Endothelial cell of umbilical vein (primary cell): Measurements from ENCODE around the gene B3GALT5. TPM values are rescaled to one million over a fixed set of nuclear protein-coding genes. Genes with fewer than 3 reads are reported as not detected.

ENCODE experiments used
- BruUV-seq: library from RNA; stranded (reverse); fragments of 400-500 nt; replicated peaks from 2 replicates; lab custom pipeline; 2021; lab: Mats Ljungman, UMichigan
- CTCF ChIA-PET: fragments of 300-600, 350-600 bp; sonication (Branson Sonifier 250); formaldehyde crosslinking; loops from one replicate; lab custom pipeline; 2021; ENCODE audit warnings: antibody characterized with exemption, inconsistent platforms; lab: Charles Lee
- POLR2A ChIA-PET: fragments of 300-600, 350-600 bp; sonication (Branson Sonifier 250); formaldehyde crosslinking; loops from one replicate; lab custom pipeline; 2021; ENCODE audit warnings: antibody characterized with exemption, inconsistent platforms; lab: Charles Lee
- DNase-seq: peaks from one replicate; pipeline ENCODE4 v3.0.0-alpha.2; 2011; ENCODE audit warnings: low read depth, low spot score
- FAIRE-seq: peaks from 2 replicates; lab custom pipeline; 2011; peaks lifted over from hg19 to GRCh38; lab: Jason Lieb, UNC
- H2AFZ ChIP-seq: 2 replicates; pipeline ENCODE4 v1.6.0; 2012; ENCODE audit warnings: low read depth, low read length, control low read depth, inconsistent platforms
- H3K27ac ChIP-seq: 2 replicates; pipeline ENCODE4 v1.5.1; 2011; ENCODE audit warnings: low read depth, mild to moderate bottlenecking, control low read depth, low read length, moderate library complexity; ENCODE audit not compliant: insufficient read depth
- H3K27me3 ChIP-seq, 2 experiments: 2 replicates each; pipeline versions ENCODE4 v1.6.0 to v1.6.1; 2011; ENCODE audit warnings: low read length in 2 of 2, mixed read lengths in 1 of 2; ENCODE audit not compliant: control insufficient read depth in 2 of 2, insufficient read depth in 2 of 2
- H3K36me3 ChIP-seq, 2 experiments: 2 replicates in 1 of 2; 3 replicates in 1 of 2; pipeline ENCODE4 v1.5.1; 2011; ENCODE audit warnings: low read length in 2 of 2, mild to moderate bottlenecking in 1 of 2, moderate library complexity in 1 of 2; ENCODE audit not compliant: control insufficient read depth in 2 of 2, insufficient read depth in 2 of 2; ENCODE audit errors: extremely low read depth in 1 of 2
- H3K4me1 ChIP-seq: 3 replicates; pipeline ENCODE4 v1.5.1; 2011; ENCODE audit warnings: mild to moderate bottlenecking, low read length; ENCODE audit not compliant: control insufficient read depth, insufficient read depth; ENCODE audit errors: extremely low read depth
- H3K4me2 ChIP-seq: 2 replicates; pipeline ENCODE4 v1.6.1; 2011; ENCODE audit warnings: low read length, control low read depth, mixed read lengths; ENCODE audit not compliant: insufficient read depth
- H3K4me3 ChIP-seq, 3 experiments: fragments of 200-600 bp in 1 of 3; sonication (generic), shearing (Covaris generic) in 1 of 3; replicated peaks in 1 of 3; 2 replicates each; pipeline ENCODE4 v1.5.1; 2011 to 2016; ENCODE audit warnings: control low read depth in 3 of 3, low read length in 3 of 3, mild to moderate bottlenecking in 2 of 3, inconsistent platforms in 1 of 3, low read depth in 1 of 3, moderate library complexity in 1 of 3; ENCODE audit not compliant: insufficient read depth in 1 of 3
- H3K79me2 ChIP-seq: 2 replicates; pipeline ENCODE4 v1.6.0; 2012; ENCODE audit warnings: low read length, inconsistent platforms; ENCODE audit not compliant: control insufficient read depth, insufficient read depth
- H3K9ac ChIP-seq: replicated peaks from 2 replicates; pipeline ENCODE3; 2011; ENCODE audit warnings: low read length, control low read depth; ENCODE audit not compliant: insufficient read depth; ENCODE audit errors: extremely low read depth
- H3K9me1 ChIP-seq: replicated peaks from 3 replicates; pipeline ENCODE4 v1.6.0; 2011; ENCODE audit warnings: mild to moderate bottlenecking, low read length; ENCODE audit not compliant: control insufficient read depth, insufficient read depth; ENCODE audit errors: extremely low read depth
- H3K9me3 ChIP-seq: replicated peaks from 2 replicates; pipeline ENCODE4 v1.5.1; 2012; ENCODE audit warnings: low read length, inconsistent platforms; ENCODE audit not compliant: control insufficient read depth, insufficient read depth
- H4K20me1 ChIP-seq: replicated peaks from 2 replicates; pipeline ENCODE3; 2011; ENCODE audit warnings: mild to moderate bottlenecking, low read length; ENCODE audit not compliant: control insufficient read depth, insufficient read depth; ENCODE audit errors: extremely low read depth
- EZH2 ChIP-seq: IDR thresholded peaks from 2 replicates; pipeline ENCODE4 v1.6.1; 2012; ENCODE audit warnings: borderline replicate concordance, low read depth, mild to moderate bottlenecking, moderate library complexity, low read length, inconsistent platforms; ENCODE audit not compliant: severe bottlenecking
- FOS ChIP-seq: IDR thresholded peaks from 2 replicates; pipeline ENCODE4 v1.6.1; 2011; ENCODE audit warnings: mild to moderate bottlenecking, low read length, moderate library complexity, borderline replicate concordance; ENCODE audit not compliant: insufficient read depth
- GATA2 ChIP-seq: IDR thresholded peaks from 2 replicates; pipeline ENCODE4 v1.7.0; 2011; ENCODE audit warnings: low read depth, mild to moderate bottlenecking, moderate library complexity, mixed read lengths, low read length; ENCODE audit not compliant: insufficient read length, insufficient read depth
- JUN ChIP-seq: IDR thresholded peaks from 2 replicates; pipeline ENCODE4 v1.6.1; 2011; ENCODE audit warnings: borderline replicate concordance, low read depth; ENCODE audit not compliant: insufficient read length, insufficient read depth
- MYC ChIP-seq: IDR thresholded peaks from one replicate; pipeline ENCODE4 v1.6.1; 2011; ENCODE audit warnings: mild to moderate bottlenecking, low read depth, low read length
- POLR2A ChIP-seq: IDR thresholded peaks from 2 replicates; pipeline ENCODE4 v1.6.1; 2012; ENCODE audit warnings: low read depth, mild to moderate bottlenecking, control low read depth, low read length
- POLR2AphosphoS5 ChIP-seq: IDR thresholded peaks from 2 replicates; pipeline ENCODE4 v1.6.1; 2012; ENCODE audit warnings: low read depth, mild to moderate bottlenecking, control low read depth, low read length, moderate library complexity; ENCODE audit not compliant: insufficient read depth
- dilution Hi-C: fragments of 300-500 bp; cut with MboI; formaldehyde crosslinking; loops from one replicate; pipeline ENCODE4 v1.15.0; 2019; ENCODE audit warnings: low sequenced_read_pairs; ENCODE audit not compliant: extremely low pct_ligation_motif_present
- intact Hi-C: fragments of 100-400 bp; cut with micrococcal nuclease; formaldehyde crosslinking; loops from one replicate; pipeline ENCODE4 v1.10.0; 2022
- polyA plus RNA-seq, 4 experiments: library from polyadenylated mRNA; depleted of rRNA in 3 of 4; stranded (reverse) in 3 of 4; unstranded in 1 of 4; fragments of >200 nt; gene quantifications; 2 replicates each; pipeline versions ENCODE4 v1.2.1 to v1.2.3, GENCODE V29; 2011 to 2012; ENCODE audit warnings: missing spikeins in 1 of 4
- total RNA-seq: library from RNA; stranded (reverse); gene quantifications from 2 replicates; pipeline ENCODE4 v1.2.3, GENCODE V29; 2021
- TF ChIP-seq, protein P1 (sequence below), 2 donors: IDR thresholded peaks; 1 replicate in 1 of 2; 2 replicates in 1 of 2; pipeline ENCODE4 v1.5.1; 2011; ENCODE audit warnings: low read length in 2 of 2, mild to moderate bottlenecking in 2 of 2, moderate library complexity in 2 of 2, control low read depth in 1 of 2, inconsistent platforms in 1 of 2, low read depth in 1 of 2; ENCODE audit not compliant: insufficient read depth in 1 of 2; ENCODE audit errors: extremely low read depth in 1 of 2
- TF ChIP-seq, protein P2 (sequence below): IDR thresholded peaks from 2 replicates; pipeline ENCODE4 v1.6.1; 2011; ENCODE audit not compliant: insufficient read depth, insufficient read length

The B3GALT5 gene
- total and polyA plus RNA-seq, 2 donors (not counting 3 experiments of a cell fraction or from before 2014, with no cell fraction given) = 0.04 TPM; not detected in 1

GRCh38 chr21:39640754-39641153 lies 28.0 kb downstream of the B3GALT5 start:
- no peak for FAIRE-seq
- CTCF ChIA-PET = no interaction called here

More at GRCh38 chr21:39640754-39641153, 28.0 kb downstream of the B3GALT5 start:
- DNase-seq = no peak
- Histone ChIP-seq H3K4me2 (no peak overlapping the region), H3K4me1 (no peaks in the 10 kb centered on the region), H3K9ac (no peak overlapping the region), H3K9me3 (no peaks in the 10 kb centered on the region), H3K9me1 (no peaks in the 10 kb centered on the region), H3K27ac (no peak overlapping the region), H3K27me3 (no peaks in the 10 kb centered on the region), H3K36me3 (no peaks in the 10 kb centered on the region), H3K4me3 (no peak overlapping the region), H4K20me1 (no peaks in the 10 kb centered on the region), H3K79me2 (no peaks in the 10 kb centered on the region), H2AFZ (no peak overlapping the region)
- BruUV-seq = no TSS peak
- dilution Hi-C loops = no loop called here
- TF ChIP-seq, protein P1, sequence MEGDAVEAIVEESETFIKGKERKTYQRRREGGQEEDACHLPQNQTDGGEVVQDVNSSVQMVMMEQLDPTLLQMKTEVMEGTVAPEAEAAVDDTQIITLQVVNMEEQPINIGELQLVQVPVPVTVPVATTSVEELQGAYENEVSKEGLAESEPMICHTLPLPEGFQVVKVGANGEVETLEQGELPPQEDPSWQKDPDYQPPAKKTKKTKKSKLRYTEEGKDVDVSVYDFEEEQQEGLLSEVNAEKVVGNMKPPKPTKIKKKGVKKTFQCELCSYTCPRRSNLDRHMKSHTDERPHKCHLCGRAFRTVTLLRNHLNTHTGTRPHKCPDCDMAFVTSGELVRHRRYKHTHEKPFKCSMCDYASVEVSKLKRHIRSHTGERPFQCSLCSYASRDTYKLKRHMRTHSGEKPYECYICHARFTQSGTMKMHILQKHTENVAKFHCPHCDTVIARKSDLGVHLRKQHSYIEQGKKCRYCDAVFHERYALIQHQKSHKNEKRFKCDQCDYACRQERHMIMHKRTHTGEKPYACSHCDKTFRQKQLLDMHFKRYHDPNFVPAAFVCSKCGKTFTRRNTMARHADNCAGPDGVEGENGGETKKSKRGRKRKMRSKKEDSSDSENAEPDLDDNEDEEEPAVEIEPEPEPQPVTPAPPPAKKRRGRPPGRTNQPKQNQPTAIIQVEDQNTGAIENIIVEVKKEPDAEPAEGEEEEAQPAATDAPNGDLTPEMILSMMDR (IDR thresholded peaks at IDR 0.05; ENCODE audit: extremely low read depth in 1 of 2, insufficient read depth in 1 of 2, low read depth in 1 of 2, low read length in 2 of 2) = no peak
- TF ChIP-seq, protein P2, sequence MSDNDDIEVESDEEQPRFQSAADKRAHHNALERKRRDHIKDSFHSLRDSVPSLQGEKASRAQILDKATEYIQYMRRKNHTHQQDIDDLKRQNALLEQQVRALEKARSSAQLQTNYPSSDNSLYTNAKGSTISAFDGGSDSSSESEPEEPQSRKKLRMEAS = no peak
- TF ChIP-seq GATA2 (no peak), EZH2 (no peak), FOS (no peak), JUN (no peak), POLR2AphosphoS5 (no peak), MYC (no peak), POLR2A (no peak)
- intact Hi-C loops = loop anchor here (10.0 kb wide), 1 partner anchor 74 kb away; no protein-coding TSS in a partner anchor
- POLR2A ChIA-PET = no interaction called here
